ENCODE data around the gene SUN1. TPM values are rescaled to one million over a fixed set of nuclear protein-coding genes. Genes with fewer than 3 reads are reported as not detected.

Gene SUN1
- total RNA-seq, 1 experiment from 2014 or later = 158 TPM

DNA sequence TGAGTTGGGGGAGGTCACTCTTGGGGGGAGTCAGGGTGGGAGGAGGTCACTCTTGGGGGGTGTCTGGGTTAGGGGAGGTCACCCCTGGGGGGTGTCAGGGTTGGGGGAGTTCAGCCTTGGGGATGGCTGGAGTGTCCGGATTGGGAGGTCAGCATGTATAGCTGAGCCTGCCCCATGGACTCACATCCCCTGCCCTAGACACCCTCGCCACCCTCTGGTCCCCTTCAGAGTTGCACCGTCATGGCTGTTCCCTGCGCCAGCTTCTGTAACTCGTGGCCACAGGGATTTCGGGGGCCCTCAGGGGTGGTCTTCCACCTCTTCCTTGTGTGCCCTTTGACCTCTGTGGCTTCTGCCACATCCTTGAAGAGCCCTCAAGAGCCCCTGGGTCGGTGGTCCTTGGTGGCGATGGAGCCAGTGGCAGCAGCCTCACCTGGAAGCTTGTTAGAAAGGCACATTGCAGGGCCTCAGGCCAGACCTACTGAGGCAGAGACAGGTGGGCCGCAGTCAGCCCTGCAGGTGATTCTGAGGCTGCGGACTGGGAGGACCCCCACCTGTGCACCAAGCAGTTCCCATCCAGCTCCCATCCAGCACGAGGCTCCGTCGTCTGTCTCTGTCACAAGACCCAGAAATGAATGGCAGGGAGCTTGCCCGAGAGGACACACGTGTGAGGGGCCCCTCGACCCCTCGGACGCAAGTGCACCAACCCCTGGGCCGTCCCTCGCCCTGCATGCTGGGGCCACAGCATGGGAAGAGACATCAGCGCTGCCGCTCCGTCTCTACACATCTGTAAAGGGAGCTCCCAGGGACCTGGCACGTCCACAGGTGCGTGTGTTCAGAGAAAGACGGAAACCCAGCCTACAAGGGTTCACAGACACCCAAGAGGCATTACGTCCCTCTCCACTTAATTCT, 44.7 kb upstream of the SUN1 start (continued):
- TF ChIP-seq GABPB1 (CRISPR knock-in tag; IDR thresholded peaks at IDR 0.05) (no peak), JUN (CRISPR knock-in tag; IDR thresholded peaks at IDR 0.05) (no peak), FOXP1 (CRISPR knock-in tag; IDR thresholded peaks at IDR 0.05; ENCODE audit: borderline replicate concordance) (no peak)
- TF ChIP-seq, protein P1, sequence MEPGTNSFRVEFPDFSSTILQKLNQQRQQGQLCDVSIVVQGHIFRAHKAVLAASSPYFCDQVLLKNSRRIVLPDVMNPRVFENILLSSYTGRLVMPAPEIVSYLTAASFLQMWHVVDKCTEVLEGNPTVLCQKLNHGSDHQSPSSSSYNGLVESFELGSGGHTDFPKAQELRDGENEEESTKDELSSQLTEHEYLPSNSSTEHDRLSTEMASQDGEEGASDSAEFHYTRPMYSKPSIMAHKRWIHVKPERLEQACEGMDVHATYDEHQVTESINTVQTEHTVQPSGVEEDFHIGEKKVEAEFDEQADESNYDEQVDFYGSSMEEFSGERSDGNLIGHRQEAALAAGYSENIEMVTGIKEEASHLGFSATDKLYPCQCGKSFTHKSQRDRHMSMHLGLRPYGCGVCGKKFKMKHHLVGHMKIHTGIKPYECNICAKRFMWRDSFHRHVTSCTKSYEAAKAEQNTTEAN (CRISPR knock-in tag; IDR thresholded peaks at IDR 0.05) = no peak
- TF ChIP-seq, protein P2, sequence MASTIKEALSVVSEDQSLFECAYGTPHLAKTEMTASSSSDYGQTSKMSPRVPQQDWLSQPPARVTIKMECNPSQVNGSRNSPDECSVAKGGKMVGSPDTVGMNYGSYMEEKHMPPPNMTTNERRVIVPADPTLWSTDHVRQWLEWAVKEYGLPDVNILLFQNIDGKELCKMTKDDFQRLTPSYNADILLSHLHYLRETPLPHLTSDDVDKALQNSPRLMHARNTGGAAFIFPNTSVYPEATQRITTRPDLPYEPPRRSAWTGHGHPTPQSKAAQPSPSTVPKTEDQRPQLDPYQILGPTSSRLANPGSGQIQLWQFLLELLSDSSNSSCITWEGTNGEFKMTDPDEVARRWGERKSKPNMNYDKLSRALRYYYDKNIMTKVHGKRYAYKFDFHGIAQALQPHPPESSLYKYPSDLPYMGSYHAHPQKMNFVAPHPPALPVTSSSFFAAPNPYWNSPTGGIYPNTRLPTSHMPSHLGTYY (CRISPR knock-in tag; IDR thresholded peaks at IDR 0.05) = no peak

DNA sequence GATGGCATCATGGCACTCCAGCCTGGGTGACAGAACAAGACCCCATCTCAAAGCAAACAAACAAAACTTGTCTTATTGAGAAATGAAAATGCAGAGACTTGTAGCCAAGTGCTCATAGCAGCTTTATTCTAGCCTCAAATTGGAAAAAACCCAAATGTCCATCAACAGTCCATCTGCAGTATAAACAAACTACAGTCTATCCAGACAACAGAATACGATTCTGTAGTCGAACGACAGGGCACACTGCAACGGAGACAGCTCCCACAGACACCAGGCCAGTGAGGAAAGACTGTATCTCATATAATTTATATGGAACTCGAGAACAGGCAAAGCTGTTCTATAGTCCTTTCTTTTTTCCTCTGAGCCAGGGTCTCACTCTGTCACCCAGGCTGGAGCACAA, 40.8 kb upstream of the SUN1 start:
- peaks cover 10% of the 10 kb centered on the region for H3K9me3 Mint-ChIP-seq
- CTCF ChIA-PET = no interaction called here
- ATAC-seq (no peak), DNase-seq (ENCODE audit: low spot score) (no peak)
- TF ChIP-seq, protein P3, sequence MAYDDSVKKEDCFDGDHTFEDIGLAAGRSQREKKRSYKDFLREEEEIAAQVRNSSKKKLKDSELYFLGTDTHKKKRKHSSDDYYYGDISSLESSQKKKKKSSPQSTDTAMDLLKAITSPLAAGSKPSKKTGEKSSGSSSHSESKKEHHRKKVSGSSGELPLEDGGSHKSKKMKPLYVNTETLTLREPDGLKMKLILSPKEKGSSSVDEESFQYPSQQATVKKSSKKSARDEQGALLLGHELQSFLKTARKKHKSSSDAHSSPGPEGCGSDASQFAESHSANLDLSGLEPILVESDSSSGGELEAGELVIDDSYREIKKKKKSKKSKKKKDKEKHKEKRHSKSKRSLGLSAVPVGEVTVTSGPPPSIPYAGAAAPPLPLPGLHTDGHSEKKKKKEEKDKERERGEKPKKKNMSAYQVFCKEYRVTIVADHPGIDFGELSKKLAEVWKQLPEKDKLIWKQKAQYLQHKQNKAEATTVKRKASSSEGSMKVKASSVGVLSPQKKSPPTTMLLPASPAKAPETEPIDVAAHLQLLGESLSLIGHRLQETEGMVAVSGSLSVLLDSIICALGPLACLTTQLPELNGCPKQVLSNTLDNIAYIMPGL (CRISPR knock-in tag; IDR thresholded peaks at IDR 0.05) = no peak
- TF ChIP-seq GRHL2 (CRISPR knock-in tag; IDR thresholded peaks at IDR 0.05; ENCODE audit: insufficient replicate concordance, severe bottlenecking) (no peak), ESRRA (CRISPR knock-in tag; IDR thresholded peaks at IDR 0.05; ENCODE audit: borderline replicate concordance) (no peak), TP53 (CRISPR knock-in tag; IDR thresholded peaks at IDR 0.05) (no peak)
- TF ChIP-seq, protein P4, sequence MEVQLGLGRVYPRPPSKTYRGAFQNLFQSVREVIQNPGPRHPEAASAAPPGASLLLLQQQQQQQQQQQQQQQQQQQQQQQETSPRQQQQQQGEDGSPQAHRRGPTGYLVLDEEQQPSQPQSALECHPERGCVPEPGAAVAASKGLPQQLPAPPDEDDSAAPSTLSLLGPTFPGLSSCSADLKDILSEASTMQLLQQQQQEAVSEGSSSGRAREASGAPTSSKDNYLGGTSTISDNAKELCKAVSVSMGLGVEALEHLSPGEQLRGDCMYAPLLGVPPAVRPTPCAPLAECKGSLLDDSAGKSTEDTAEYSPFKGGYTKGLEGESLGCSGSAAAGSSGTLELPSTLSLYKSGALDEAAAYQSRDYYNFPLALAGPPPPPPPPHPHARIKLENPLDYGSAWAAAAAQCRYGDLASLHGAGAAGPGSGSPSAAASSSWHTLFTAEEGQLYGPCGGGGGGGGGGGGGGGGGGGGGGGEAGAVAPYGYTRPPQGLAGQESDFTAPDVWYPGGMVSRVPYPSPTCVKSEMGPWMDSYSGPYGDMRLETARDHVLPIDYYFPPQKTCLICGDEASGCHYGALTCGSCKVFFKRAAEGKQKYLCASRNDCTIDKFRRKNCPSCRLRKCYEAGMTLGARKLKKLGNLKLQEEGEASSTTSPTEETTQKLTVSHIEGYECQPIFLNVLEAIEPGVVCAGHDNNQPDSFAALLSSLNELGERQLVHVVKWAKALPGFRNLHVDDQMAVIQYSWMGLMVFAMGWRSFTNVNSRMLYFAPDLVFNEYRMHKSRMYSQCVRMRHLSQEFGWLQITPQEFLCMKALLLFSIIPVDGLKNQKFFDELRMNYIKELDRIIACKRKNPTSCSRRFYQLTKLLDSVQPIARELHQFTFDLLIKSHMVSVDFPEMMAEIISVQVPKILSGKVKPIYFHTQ (CRISPR knock-in tag; IDR thresholded peaks at IDR 0.05) = no peak
- peaks cover 16% of the 10 kb centered on the region for H3K36me3 Mint-ChIP-seq
- H3K4me1 Mint-ChIP-seq = no peaks in the 10 kb centered on the region
- no peak overlapping the region for H3K27ac Mint-ChIP-seq
- H3K4me3 Mint-ChIP-seq = no peak overlapping the region
- POLR2A ChIA-PET = interaction anchor here (0.5 kb wide), 1 partner anchor 22 kb away, joined by 5 read pairs; no protein-coding TSS in a partner anchor
- no peaks in the 10 kb centered on the region for H3K27me3 Mint-ChIP-seq (ENCODE audit: low read depth)

DNA sequence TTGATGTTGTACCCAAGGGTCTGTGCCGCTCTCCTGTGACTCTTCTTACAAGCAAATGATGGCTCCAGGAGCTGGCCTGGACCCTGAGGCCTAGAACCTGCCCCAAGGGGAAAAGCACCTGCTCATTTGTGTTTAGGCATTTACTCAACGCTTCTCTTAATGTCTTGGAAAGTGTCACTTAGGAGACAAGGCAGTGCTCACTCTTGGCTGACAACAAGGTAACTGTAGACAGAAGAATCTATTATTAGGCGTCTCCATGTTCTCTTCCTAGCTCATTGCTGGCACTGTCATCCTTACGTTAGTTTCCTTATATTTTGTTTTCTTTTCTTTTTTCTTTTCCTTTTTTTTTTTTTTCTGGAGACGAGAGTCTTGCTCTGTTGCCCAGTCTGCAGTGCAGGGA, 38.1 kb upstream of the SUN1 start:
- Mint-ChIP-seq H3K9me3 (peaks cover 5% of the 10 kb centered on the region), H3K27ac (no peak overlapping the region), H3K4me3 (no peak overlapping the region), H3K36me3 (peaks cover 5% of the 10 kb centered on the region), H3K27me3 (ENCODE audit: low read depth) (no peaks in the 10 kb centered on the region), H3K4me1 (no peaks in the 10 kb centered on the region)
- DNase-seq (ENCODE audit: low spot score) (no peak), ATAC-seq (no peak)
- TF ChIP-seq HMGA2 (CRISPR knock-in tag; IDR thresholded peaks at IDR 0.05) = no peak
- TF ChIP-seq, protein P5, sequence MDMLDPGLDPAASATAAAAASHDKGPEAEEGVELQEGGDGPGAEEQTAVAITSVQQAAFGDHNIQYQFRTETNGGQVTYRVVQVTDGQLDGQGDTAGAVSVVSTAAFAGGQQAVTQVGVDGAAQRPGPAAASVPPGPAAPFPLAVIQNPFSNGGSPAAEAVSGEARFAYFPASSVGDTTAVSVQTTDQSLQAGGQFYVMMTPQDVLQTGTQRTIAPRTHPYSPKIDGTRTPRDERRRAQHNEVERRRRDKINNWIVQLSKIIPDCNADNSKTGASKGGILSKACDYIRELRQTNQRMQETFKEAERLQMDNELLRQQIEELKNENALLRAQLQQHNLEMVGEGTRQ (CRISPR knock-in tag; IDR thresholded peaks at IDR 0.05) = no peak
- ChIA-PET CTCF (no interaction called here), POLR2A (no interaction called here)
